A673 (cell line): ENCODE measurements around the gene MPI.

Experiments
- CTCF ChIP-seq: fragments of 300-800, 200-600 bp; sonication (generic); conservative IDR thresholded peaks from 2 replicates; pipeline ENCODE4 v1.5.1; 2017; ENCODE audit warnings: low read depth, mild to moderate bottlenecking, antibody characterized with exemption, low read length, moderate library complexity, mixed read lengths
- EZH2 ChIP-seq: fragments of 200-600 bp; sonication (generic); IDR thresholded peaks from 2 replicates; pipeline ENCODE4 v1.6.1; 2017; ENCODE audit warnings: borderline replicate concordance, low read depth, mild to moderate bottlenecking, mixed read lengths, antibody characterized with exemption, low read length; ENCODE audit not compliant: poor library complexity, severe bottlenecking

GRCh38 chr15:74841891-74842373 lies 47.9 kb upstream of the MPI start:
- TF ChIP-seq CTCF (no peak), EZH2 (no peak)
